GM19372 (cell line): Measurements from ENCODE around the gene RUNX2.
"Not testable (repeated sequence)": the region's sequence is repeated elsewhere in the genome, so short reads cannot be mapped to it uniquely, and the experiment has no call there.

Experiments used
- ATAC-seq: cut with Tn5 transposase; IDR thresholded peaks from one replicate; pipeline ENCODE4 v1.9.1; 2021; ENCODE audit warnings: mild to moderate bottlenecking, low read depth, moderate library complexity; ENCODE audit not compliant: unreplicated experiment

The RUNX2 gene

GRCh38 chr6:45327956-45328522, at the start of gene RUNX2:
TSS of gene RUNX2 (plus strand) at chr6:45328330. CDS start at chr6:45328727, 397 bp downstream.
- ATAC-seq: no peak

DNA sequence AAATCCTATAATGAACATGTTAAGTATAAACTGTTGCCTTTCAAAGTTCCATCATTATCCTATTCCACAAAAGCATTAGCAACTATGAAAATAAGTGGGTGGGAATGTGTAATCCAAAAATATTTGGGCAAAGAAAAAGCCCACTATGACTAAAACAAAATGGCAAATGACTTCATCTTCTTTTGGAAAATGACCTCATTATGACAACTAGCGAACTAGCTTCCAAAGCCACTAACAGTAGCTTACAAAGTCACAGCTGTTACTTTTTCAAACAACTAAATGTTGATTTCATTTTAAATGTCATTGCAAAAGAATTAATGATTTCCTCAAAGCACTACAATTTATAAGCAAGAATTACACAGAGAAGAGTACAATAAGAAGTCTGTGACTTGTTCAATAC, 49.8 kb upstream of the RUNX2 start:
- ATAC-seq: no peak

GRCh38 chr6:45286707-45287106, 41.4 kb upstream of the RUNX2 start:
- not testable (repeated sequence) for ATAC-seq

DNA sequence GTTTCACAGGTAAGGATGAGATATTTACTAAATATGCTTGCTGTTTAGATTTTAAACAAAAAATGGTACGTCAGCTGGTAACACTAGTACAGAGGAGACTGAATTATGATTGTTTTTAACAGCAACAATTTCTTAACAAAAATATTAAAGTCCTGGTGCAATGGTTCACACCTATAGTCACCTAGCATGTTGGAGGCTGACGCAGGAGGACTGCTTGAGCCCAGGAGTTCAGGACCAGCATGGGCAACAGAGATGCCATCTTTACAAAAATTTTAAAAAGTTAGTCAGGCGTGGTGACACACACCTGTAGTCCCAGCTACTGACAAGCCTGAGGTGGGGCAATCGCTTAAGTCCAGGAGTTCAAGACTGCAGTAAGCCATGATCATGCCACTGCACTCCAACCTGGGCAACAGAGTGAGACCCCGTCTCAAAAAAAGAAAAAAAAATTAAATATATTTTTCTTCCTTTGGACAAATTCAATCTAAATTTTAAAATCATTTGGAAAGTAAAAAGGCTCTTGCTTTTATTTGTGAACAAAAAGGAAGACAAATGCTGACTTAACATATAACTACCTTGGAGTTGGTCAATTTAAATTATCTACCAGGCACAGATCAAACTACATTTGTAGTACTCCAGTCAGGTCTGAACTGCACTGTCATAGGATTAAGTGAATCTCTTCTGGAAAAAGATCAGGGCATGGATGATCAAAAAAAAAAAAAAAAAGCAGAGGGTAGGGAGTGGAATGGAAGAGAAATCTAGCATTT, 38.2 kb upstream of the RUNX2 start:
- no peak for ATAC-seq

- no peak for ATAC-seq
Measured at GRCh38 chr6:45293306-45293705, 34.8 kb upstream of the RUNX2 start.

GRCh38 chr6:45294065-45294701, 33.9 kb upstream of the RUNX2 start:
- ATAC-seq: not testable (repeated sequence)

- no peak for ATAC-seq
Measured at GRCh38 chr6:45297320-45297719, 30.8 kb upstream of the RUNX2 start.

DNA sequence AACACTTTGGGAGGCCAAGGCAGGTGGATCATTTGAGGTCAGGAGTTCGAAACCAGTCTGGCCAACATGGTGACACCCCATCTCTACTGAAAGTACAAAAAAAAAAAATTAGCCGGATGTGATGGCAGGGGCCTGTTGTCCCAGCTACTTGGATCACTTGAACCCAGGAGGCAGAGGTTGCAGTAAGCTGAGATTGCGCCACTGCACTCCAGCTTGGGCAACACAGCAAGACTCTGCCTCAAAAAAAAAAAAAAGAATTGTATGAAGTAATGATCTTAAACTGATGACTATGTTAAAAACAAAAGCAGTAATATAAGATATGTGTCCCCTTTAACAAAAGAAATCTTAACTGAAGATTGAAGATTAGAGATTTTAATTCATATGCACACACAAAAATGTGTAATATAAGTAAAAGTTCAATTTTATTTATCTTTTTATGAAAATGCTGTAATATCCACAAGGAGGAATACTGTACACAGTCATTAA, 29.0 kb upstream of the RUNX2 start:
- ATAC-seq: no peak

- no peak for ATAC-seq
Measured at GRCh38 chr6:45300736-45301135, 27.4 kb upstream of the RUNX2 start.

- ATAC-seq: no peak
Measured at GRCh38 chr6:45301348-45302142, 26.6 kb upstream of the RUNX2 start.

- no peak for ATAC-seq
Measured at GRCh38 chr6:45302832-45303231, 25.3 kb upstream of the RUNX2 start.

- no peak for ATAC-seq
Measured at GRCh38 chr6:45305546-45305945, 22.6 kb upstream of the RUNX2 start.

DNA sequence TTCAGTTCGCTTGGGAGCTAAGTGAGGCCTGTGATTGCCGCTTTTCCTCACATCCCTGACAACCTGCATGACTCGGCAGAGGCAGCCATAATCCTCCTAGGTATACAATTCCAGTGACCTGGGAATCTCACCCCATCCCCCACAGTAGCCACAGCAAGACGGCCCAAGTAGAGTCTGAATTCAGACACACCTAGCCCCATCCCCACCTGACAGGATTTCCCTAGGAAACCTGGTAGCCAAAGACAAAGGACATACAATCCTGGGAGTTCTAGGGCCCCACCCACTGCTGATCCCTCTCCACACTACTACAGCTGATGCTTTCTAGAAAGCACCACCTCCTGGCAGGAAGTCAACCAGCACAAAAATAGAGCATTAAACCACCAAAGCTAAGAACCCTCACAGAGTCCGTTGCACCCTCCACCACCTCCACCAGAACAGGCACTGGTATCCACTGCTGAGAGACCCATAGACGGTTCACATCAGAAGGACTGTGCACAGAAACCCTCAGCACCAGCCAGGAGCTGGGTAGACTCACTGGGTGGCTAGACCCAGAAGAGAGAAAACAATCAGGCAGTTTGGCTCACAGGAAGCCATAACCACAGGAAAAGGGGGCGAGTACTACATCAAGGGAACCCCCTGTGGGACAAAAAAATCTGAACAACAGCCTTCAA, 17.9 kb upstream of the RUNX2 start:
- ATAC-seq: no peak

DNA sequence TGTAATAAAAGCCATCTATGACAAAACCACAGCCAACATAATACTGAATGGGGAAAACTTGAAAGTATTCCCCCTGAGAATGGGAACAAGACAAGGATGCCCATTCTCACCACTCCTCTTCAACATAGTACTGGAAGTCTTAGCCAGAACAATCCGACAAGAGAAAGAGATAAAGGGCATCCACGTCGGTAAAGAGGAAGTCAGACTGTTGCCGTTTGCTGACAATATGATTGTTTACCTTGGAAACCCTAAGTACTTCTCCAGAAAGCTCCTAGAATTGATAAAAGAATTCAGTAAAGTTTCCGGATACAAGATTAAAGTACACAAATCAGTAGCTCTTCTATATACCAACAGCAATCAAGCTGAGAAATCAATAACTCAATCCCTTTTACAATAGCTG, 14.0 kb upstream of the RUNX2 start:
- ATAC-seq: no peak

DNA sequence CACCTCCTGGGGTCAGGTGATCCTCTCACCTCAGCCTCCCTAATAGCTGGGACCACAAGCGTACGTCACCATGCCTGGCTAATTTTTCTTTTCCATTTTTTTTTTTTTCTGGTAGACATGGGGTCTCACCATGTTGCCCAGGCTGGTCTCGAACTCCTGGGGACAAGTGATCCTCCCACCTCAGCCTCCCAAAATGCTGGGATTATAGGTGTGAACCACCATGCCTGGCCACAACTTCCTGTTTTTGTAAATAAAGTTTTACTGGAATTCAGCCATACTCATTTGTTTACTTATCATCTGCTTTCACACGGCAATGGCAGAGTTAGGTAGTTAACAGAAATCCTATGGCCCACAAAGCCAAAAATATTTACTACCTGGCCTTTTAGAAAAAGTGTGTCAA, 7.8 kb upstream of the RUNX2 start:
- no peak for ATAC-seq

DNA sequence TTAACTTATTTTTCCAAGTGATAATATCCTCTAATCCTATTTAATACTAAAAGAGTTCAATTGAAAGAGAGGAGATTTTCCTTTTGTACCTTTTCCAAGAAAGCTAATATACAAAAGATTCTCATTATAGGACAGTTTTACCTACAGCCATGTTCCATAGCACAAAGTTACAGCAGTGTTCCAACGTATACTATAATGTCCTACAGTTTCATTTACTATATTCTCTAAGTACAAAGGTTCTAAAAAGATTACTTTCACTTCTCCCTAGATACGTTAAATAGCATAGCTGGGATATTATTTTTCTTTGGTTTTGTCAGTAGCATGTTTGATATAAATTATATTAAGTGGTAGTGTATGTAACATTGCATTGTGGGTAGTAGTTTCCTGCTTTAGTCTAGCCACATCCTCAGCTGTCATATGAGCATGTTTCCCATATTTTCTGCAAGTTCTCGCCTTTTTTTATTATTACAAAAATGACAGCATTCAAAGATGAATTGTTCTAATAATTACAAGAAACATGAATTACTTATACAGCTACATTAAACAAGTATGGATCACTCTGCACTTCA, 4.4 kb upstream of the RUNX2 start:
- ATAC-seq: no peak

GRCh38 chr6:45326698-45327417, 1.3 kb upstream of the RUNX2 start:
- ATAC-seq: no peak

- no peak for ATAC-seq
Measured at GRCh38 chr6:45328523-45328922, 393 bp downstream of the RUNX2 start.

DNA sequence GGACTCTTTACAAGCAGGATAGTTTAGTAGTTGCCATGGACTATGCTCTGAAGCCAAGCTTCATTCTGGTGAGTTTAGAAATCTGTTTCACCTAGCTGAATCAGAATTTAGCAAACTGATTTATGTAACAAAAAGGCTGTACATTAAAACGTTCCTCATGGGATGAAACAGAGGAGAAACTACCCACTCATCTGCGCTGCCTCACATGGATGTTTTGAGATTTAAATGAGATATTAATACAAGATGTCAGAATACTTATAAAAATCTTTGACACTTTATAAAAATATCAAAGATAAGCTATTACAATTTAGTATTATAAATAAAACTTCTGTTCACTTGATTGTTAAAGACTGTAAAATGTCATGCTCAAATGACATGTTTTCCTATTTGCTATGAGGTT, 16.8 kb downstream of the RUNX2 start:
- ATAC-seq: no peak
